ENCODE measurements around the gene AMN.

DNA sequence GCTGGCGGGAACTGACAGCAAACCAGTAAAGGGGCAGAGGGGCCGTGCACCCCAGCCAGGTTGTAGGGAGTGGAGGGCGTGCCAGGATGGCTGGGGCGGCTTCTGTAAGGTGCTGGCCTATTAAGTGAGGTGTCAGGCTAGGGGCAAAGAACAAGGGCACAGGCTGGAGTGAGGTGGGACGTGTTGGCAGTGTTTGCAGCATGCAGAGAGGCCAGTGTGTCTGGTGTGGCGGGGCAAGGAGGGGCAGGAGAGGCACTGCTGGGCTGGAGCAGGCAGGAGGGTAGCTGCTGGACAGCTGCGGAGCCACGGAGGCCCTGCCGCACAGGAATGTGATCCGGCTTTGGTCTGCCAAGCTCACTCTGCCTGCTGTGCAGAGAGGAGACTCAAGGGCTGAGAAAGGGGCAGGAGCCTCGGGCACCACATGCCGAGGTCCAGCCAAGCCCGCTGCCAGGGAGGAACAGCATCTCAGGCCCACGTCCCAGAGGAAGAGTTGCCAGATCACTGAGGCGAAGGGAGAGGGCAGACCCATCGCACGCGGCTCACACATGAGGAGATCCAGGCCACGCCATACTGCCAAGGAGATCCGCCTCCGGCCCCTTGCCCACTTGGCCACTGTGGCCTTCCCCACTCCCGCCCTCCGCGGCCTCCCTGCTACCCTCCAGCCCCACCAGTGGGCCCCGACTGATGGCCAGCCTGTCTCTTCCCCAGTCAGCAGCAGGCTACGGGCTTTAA, 46.8 kb downstream of the AMN start:
- TF ChIP-seq CTCF (conservative IDR thresholded peaks at IDR 0.05) (no peak), ZFX (IDR thresholded peaks at IDR 0.05) (no peak)

Measured in C4-2B (cell line).